D721Med (cell line): Measurements from ENCODE around the gene TPRN.

Experiments used
- DNase-seq: peaks from one replicate; pipeline ENCODE4 v3.0.0; 2011; ENCODE audit warnings: low spot score; ENCODE audit not compliant: insufficient read length
- FAIRE-seq: peaks from 2 replicates; lab custom pipeline; 2011; peaks lifted over from hg19 to GRCh38; lab: Jason Lieb, UNC
- TF ChIP-seq, protein P1 (sequence below): IDR thresholded peaks from 2 replicates; pipeline ENCODE4 v1.5.1; 2012; ENCODE audit warnings: mild to moderate bottlenecking, control low read depth; ENCODE audit not compliant: insufficient read depth; ENCODE audit errors: missing control alignments

TPRN gene, protein sequence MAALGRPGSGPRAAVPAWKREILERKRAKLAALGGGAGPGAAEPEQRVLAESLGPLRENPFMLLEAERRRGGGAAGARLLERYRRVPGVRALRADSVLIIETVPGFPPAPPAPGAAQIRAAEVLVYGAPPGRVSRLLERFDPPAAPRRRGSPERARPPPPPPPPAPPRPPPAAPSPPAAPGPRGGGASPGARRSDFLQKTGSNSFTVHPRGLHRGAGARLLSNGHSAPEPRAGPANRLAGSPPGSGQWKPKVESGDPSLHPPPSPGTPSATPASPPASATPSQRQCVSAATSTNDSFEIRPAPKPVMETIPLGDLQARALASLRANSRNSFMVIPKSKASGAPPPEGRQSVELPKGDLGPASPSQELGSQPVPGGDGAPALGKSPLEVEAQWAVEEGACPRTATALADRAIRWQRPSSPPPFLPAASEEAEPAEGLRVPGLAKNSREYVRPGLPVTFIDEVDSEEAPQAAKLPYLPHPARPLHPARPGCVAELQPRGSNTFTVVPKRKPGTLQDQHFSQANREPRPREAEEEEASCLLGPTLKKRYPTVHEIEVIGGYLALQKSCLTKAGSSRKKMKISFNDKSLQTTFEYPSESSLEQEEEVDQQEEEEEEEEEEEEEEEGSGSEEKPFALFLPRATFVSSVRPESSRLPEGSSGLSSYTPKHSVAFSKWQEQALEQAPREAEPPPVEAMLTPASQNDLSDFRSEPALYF

DNA sequence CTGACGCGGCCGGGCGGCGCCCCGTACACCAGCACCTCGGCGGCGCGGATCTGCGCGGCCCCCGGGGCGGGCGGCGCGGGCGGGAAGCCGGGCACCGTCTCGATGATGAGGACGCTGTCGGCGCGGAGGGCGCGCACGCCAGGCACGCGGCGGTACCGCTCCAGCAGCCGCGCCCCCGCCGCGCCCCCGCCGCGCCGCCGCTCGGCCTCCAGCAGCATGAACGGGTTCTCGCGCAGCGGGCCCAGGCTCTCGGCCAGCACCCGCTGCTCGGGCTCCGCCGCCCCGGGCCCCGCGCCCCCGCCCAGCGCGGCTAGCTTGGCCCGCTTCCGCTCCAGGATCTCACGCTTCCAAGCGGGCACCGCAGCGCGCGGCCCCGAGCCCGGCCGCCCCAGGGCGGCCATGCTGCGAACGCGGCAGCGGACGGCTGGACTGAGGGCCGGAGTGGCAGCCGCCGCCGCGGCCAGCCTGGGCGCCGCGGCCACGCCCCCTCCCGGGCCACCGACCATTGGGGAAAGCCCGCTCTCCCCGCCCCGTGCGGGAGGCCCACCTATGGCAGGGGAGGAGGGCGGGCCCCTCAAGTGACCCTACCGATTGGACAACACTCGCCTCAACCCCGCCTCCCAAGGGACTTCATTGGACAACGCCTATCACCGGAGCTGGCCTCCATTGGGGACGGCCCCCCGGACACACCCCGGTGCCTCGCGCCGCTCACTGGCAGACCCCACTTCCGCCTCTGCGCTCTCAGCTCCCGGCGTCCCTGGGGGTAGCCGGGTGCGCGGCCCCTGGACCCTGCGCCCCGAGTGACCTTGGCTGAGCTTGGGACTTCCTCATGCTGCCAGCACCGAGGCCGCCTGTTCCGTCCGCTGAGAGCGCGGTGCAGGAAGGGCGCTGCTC is at the start of gene TPRN:
TPRN (minus strand) TSS at position 431 of the 894 bp plus-strand sequence; CDS start at position 401, 30 bp downstream.
- FAIRE-seq (no peak), DNase-seq (peak; percentile 100)
- TF ChIP-seq, protein P1, sequence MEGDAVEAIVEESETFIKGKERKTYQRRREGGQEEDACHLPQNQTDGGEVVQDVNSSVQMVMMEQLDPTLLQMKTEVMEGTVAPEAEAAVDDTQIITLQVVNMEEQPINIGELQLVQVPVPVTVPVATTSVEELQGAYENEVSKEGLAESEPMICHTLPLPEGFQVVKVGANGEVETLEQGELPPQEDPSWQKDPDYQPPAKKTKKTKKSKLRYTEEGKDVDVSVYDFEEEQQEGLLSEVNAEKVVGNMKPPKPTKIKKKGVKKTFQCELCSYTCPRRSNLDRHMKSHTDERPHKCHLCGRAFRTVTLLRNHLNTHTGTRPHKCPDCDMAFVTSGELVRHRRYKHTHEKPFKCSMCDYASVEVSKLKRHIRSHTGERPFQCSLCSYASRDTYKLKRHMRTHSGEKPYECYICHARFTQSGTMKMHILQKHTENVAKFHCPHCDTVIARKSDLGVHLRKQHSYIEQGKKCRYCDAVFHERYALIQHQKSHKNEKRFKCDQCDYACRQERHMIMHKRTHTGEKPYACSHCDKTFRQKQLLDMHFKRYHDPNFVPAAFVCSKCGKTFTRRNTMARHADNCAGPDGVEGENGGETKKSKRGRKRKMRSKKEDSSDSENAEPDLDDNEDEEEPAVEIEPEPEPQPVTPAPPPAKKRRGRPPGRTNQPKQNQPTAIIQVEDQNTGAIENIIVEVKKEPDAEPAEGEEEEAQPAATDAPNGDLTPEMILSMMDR, result no peak

DNA sequence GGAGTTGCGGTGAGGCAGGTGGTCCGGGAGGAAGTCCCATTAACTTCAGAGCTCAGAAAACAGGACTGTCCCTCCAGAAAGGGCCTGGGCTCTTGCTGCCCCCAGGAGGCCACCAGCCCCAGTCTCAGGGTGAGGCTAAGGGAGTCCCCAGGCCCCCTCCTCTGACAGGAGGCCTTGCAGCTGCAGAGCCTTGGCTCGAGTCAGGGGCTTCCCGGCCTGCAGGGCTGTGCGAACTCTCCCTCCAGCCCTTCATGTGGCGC is 47.3 kb upstream of the TPRN start:
- DNase-seq, result no peak
- TF ChIP-seq, protein P1, result no peak
- FAIRE-seq, result no peak

DNA sequence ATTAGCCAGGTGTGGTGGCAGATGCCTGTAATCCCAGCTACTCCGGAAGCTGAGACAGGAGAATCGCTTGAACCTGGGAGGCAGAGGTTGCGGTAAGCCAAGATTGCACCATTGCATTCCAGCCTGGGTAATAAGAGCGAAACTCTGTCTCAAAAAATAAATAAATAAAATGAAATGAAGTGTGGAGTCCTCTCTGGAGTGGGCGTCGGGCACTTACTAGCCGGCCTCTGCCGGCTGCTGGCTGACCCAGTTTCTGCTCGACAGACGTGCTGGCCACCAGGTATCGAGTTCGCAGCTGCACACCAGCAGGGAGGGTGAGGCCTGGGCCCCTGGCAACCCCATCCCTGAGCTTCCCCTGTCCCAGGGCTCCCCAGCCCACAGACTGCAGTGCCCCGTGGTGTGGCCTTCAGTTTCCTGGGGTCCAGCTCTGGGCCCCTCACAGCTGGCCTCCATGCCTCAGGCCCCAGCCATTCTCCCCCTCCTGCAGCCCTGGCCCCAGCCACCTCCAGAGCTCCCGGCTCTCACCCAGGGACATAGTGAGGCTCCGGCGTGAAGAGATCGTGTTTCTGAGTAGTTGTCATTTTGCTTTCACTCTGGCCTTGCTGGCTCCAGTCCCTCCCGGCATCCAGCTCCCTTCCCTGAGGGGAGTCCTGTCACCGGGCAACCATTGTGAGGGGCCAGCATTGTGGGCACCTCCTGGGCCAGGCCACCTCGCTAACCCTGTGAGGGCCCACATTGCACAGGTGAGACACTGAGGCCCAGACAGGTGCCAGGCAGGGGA is 46.8 kb upstream of the TPRN start:
- TF ChIP-seq, protein P1, result no peak
- no peak for DNase-seq
- no peak for FAIRE-seq

DNA sequence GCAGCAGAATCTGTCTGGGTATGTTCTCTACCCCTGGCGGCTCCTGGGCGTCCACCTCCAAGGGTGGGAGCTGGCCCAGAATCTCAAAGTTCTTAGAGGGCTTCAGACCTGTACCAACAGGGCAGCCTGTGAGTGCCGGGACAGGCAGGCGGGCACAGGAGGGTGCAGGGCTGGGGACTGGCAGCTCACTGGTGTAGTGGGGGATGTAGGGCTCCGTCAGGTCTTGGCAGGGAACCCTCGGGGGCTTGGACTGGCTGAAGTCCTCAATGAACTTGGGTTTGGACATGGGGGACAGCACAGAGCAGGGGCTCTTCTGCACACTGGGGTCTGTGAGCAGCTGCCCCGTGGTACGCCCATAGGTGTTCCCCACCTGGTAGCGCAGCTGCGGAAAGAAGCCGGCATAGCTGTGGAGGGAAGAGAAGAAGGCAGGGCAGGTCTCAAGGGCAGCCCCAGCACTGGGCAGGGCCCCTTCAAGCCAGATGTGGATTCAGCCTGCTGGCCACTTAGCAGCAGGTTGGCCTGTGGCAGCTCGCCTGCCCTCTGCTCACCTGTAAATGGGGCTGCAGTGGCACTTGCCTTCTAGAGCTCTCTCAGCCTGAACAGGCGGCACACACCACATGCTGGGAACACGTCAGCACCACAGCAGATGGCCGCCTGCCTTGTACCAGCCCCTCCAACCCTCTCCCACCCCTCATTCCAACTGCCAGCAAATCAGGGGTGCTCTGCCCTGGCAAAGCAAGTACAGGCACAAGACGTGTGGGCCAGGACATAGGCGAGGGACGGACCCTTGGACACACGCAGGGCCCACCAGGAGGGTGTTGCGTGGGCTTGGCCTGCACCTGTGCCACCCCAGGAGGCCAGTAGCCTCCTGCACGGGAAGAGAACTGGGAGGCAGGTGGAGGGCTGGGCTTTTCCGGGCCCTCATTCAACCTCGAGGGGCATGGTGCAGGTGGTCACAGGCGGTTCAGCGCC is 45.2 kb upstream of the TPRN start:
- DNase-seq (no peak), FAIRE-seq (no peak)
- TF ChIP-seq, protein P1, result no peak

DNA sequence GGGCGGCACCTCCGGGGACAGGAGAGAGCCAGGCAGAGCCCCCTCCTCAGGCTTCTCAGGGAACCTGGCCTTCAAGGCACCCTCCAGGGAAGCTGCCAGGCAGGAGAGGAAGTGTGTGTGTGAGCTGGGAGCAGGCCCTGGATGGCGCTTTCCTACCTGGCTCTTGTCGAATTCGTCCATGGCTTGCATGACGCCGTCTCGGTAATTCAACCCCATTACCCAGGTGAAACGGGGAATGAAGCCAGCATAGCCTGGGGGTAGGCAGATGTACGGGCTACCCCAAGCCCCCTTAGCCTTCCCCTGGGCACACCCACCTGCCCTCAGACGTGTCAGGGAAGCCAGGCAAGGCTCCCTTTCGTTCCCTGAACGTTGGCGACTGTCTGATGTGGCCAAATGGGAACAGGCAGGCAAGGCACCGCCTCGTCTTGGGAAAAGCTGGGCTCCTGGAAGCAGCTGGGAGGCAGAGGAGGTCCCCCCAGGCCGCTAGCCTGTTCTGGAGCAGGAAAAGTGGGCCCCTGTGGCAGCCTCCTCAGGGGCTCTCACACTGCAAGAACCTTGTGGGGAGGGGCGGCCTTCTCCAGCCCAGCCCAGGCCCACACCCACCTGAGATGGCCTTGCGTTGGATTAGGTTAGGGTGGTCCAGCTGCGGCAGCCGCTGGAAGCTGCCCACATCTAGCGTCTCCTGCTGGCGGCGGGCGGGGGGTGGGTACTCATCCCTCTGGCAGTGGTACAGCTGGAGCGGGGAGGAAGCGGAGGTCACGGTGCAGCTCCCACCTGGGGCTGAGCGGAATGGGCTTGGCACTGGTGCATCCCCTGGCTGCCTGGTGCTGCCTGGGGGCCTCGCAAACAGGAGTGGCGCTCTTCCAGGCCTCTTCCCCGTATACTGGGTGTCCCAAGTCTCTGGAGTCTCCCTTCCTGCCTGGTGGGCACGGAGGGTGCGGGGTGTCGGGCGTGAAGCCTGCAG is 44.2 kb upstream of the TPRN start:
- TF ChIP-seq, protein P1, result no peak
- DNase-seq (no peak), FAIRE-seq (no peak)
